Activated CD4-positive, alpha-beta T cell treated with anti-CD3 and anti-CD28 coated beads for 1 hour (primary cell): ENCODE results near the gene RBM42.
A peak's percentile ranks its signal among the peaks of the same experiment; 100 is the strongest.

Experiments
- DNase-seq: peaks from one replicate; pipeline ENCODE4 v3.0.0-alpha.2; 2020

RBM42 gene

DNA sequence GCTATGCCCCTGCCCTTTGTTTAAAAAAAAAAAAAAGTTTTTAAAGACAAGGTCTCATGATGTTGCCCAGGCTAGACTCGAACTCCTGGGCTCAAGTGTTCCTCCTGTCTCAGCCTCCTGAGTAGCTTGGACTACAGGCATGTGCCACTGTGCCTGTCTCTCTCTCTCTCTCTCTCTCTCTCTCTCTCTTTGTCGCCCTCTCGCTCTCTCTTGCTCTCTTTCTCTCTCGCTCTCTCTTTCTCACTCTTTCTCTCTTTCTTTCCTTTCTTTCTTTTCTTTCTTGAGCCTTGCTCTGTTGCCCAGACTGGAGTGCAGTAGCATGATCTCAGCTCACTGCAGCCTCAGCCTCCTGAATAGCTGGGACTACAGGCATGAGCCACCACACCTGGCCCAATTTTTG lies 26.8 kb downstream of the RBM42 start:
- no peak for DNase-seq

DNA sequence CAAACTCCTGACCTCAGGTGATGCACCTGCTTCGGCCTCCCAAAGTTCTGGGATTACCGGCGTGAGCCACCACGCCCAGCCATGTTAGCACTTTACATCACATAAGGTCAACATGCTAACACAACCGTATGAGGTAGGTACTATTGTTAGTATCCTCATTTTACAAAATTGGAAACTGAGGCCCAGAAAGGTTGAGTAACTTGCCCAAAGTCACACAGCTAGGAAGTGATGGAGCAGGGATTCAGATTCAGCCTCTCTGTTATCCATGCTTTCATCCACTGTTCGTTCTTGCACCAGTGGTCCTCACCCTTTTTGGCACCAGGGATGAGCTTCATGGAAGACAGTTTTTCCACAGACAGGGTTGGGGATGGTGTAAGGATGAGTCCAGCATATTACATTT lies 27.9 kb downstream of the RBM42 start:
- no peak for DNase-seq

DNA sequence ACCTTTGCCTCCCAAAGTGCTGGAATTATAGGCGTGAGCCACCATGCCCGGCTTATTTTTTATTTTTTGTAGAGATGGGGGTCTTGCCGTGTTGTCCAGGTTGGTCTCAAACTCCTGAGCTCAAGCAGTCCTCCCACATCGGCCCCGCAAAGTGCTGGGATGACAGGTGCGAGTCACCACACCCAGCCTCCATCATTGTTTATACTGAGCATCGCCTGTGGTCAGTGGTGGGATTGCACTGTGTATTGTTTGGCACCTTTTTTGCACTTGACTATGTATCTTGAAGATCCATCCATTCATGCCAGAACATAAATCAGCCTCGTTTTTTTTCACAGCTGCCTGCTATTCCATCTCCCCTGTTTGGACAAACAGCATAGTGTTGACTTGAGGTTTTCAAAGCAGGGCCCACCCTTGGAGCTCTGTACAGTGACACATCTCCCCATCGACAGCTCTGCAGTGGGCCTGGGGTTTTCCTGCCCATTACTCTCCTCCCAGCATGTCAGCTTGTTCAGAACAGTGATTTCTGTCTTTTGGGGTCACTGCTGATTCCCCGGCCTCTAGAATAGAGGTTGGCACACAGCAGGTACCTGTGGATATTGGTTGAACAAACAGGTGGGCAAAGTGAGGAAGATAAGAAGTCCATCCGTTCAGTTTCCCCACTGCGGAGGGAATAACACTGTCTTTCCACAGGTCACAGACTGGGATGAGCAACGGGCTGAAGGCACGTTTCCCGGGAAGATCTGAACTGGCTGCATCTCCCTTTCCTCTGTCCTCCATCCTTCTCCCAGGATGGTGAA lies 29.3 kb downstream of the RBM42 start:
- DNase-seq: no peak

DNA sequence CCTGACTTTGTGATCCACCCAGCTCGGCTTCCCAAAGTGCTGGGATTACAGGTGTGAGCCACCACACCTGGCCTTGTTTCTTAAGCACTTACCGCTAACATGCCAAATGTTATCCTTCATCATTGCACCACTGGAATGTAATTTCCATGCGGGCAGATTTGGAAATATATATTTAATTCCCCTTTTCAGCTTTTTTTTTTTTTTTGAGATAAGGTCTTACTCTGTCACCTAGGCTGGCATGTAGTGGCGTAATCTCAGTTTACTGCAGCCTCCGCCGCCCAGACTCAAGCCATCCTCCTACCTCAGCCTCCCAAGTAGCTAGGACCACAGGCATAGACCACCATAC lies 33.1 kb downstream of the RBM42 start:
- DNase-seq: no peak

DNA sequence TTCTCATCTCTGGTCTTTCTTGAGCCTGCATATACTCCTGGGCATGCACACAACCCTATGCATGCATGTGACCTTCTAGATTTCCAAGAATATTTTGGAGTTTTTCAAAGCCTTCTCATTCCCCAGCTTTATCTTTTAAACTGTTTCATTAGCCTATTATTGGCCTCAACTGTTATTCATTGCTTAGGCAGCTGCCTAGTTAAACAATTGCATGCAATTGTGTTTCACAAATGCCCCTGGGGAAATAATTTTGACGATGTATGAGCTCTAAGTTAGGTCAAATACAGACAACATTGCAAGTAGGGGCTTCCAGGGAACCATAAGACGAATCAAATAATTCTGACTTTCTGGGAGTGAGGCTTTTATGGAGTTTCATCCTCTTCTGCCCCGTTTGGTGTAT lies 35.1 kb downstream of the RBM42 start:
- DNase-seq: no peak

DNA sequence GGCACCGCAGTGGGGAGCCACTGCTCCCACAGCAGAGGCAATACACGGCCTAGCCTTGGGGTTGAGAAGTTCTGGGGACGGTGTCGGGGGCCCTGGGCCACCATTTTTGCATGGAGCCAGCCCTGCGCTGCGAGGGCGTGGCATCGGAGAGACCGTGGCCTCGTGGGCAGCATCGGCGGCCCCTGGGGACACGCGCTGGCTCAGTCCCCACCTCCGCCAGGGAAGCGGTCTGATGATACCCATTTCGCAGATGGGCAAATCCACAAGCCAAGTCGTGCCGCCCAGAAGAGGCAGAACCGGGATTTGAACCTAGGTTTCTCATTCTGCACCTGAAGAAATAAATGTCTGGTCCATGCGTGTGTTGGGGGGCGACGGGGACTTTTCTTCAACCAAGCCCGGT lies 36.3 kb downstream of the RBM42 start:
- DNase-seq: no peak

DNA sequence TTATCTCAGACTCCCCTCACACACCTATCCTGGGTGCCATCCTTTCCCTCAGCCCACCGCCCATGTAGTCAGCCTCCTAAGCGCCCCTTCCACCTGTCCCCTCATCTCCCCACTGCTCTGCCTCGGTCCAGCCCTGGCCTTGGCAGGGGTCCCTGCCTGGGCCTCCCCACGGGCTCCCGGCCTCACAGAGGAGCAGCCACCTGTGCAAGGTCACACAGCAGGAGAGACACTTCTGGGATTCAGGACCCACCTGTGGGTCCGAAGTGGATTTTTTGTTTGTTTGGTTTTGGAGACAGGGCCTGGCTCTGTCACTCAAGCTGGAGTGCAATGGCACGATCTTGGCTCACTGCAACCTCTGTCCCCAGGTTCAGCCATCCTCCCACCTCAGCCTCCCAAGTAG lies 36.8 kb downstream of the RBM42 start:
- DNase-seq: no peak

DNA sequence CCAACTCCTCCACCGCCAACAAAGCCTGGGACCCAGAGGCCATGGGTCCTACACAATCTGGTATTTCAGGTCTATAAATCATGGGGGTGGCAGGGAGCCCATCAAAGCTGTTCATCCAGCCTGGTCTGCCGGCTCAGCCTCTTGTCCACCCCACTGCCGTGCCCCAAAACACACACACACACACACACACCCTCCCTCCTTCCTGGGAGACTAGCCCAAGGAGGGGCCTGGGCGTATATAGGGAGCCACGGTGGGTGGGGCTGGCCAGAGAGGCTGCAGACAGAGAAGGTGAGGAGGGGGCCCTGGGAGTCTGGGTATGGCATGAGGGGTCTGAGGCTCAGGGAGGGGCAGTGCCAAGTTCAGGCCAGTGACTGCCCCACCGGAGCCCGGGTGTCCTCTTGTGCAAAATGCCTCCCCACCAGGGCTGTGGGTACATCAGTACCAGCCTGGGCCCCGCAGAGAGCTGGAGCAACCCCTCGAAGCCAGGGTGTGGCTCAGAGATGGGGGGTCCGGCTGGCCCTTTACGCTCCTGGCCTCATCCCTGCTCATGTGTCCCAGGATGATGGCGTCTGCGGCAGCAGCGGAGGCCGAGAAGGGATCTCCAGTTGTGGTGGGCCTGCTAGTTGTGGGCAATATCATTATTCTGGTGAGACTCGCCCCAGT lies 37.5 kb downstream of the RBM42 start, which contains the start of gene UPK1A:
Gene UPK1A (plus strand): TSS at position 267 of the 663 bp plus-strand sequence. CDS start 296 bp downstream, at position 563.
- DNase-seq: no peak

DNA sequence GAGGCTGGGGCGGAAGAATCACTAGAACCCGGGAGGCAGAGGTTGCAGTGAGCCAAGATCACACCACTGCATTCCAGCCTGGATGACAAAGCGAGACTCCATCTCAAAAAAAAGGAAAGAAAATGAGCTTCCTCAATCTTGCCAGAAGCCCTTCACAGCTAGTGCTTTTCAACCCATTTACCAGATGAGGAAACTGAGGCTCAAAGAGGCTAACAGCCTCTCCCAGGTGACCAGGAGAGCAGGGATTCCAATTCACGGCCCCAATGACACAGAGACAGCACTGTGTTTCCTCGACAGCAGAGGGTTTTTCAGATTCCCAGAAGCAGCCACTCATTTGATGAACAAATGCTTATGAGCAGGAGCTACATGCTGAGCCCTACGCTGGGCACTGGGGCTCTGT lies 40.7 kb downstream of the RBM42 start:
- DNase-seq: no peak

DNA sequence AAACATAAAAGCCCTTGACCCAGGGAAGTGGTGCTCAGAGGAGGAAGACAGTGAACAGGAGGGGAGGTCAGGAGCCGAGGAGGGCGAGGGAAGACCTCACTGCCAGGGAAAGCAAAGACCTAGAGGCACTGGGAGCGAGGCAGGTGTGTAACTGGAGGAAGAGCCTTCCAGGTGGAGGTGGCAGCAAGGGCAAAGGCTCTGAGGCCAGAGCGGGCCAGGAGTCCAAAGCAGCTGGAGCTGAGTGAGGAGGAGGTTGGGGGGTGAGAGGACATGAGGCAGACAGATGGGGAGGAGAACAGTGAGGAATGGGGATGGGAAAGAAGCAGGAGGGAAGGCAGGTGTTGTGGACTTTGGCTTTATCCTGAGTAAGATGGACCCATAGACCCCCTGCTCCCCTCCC lies 41.1 kb downstream of the RBM42 start:
- DNase-seq: no peak

DNA sequence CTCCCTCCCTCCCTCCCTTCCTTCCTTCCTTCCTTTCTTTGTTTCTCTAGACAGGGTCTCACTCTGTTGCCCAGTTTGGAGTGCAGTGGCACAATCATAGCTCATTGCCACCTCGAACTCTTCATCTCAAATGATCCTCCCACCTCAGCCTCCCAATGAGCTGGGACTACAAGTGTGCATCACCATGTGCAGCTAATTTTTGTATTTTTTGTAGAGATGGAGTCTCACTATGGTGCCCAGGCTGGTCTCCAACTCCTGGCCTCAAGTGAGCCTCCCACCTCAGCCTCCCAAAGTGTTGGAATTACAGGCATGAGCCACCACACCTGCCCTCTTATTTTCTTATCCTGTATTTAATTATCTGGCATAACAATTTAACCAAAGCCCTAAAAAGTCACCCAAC lies 41.9 kb downstream of the RBM42 start:
- DNase-seq: no peak

DNA sequence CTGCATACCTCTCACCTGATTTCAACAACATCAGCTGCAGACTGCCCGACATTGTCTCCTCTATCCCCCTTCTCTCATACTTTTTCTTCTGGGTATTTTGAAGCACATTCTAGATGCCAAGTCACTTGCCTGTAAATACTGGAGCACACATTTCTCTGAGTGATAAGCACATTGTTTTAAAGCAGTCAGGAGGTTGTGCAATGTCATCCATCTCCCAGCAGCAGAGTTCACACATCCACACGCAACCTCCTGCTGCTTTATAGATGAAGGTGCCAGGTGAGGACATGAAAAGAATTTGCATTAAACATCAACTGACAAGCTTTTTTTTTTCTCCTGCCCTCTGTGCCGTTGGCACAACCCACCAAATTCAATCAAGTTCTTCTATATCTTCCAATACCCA lies 43.0 kb downstream of the RBM42 start:
- DNase-seq: no peak

DNA sequence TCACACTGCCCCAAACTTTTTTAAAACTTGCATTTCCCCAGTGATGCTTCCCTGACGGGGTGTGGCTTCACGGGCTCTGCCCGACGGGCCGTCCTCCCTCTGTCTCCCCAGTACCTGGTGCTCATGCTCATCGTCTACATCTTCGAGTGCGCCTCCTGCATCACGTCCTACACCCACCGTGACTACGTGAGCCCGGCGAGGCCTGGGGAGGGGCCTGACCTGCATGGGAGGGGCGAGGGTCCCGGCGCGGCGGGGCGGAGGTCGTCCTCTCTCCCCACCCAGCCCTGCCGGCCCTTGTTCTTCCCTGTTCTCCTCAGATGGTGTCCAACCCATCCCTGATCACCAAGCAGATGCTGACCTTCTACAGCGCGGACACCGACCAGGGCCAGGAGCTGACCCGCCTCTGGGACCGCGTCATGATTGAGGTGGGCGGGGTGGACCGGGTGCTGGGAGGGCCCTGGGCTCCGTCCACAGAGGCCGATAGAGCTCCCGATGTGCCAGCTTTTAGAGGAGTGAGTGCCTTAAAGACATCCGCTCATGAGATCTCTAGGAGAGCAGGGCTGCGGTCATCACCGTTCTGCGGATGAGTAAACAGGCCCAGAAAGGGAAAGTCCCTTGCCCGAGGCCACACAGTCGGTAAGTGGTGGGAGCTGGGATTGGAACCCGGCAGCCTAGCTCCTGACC lies 44.4 kb downstream of the RBM42 start:
- peak; percentile 16 for DNase-seq

DNA sequence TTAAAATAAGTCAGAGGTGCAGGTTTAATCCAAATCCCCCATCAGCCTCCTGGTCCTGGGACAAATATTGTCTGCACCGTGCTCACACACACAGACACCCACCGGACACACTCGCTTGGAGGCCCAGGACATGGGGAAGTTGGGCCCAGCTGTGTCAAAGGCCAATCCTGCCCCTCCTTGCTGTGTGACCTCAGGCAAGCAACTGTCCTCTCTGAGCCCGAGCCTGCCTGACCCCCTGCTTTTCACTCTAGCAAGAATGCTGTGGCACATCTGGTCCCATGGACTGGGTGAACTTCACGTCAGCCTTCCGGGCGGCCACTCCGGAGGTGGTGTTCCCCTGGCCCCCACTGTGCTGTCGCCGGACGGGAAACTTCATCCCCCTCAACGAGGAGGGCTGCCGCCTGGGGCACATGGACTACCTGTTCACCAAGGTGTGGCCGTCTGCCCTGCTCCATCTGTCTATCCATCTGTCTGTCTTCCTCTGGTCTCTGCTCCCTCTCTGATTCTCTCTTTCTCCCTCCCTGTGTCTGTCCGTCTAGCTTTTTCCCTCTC lies 46.8 kb downstream of the RBM42 start:
- no peak for DNase-seq
